Astrocyte (in vitro differentiated cells and primary cell): Measurements from ENCODE around the gene MRPL55. TPM values are rescaled to one million over a fixed set of nuclear protein-coding genes. Genes with fewer than 3 reads are reported as not detected.

Source experiments
- DNase-seq: peaks from one replicate; pipeline ENCODE4 v3.0.0-alpha.2; 2010; ENCODE audit warnings: low read depth
- FAIRE-seq: peaks from 2 replicates; lab custom pipeline; 2011; peaks lifted over from hg19 to GRCh38; lab: Jason Lieb, UNC
- H2AFZ ChIP-seq: 2 replicates; pipeline ENCODE4 v1.6.0; 2012; ENCODE audit warnings: low read depth, low read length, inconsistent platforms
- H3K27ac ChIP-seq: 2 replicates; pipeline ENCODE4 v1.5.1; 2011; ENCODE audit warnings: low read depth, low read length, inconsistent platforms
- H3K27me3 ChIP-seq: 2 replicates; pipeline ENCODE4 v1.6.0; 2011; ENCODE audit warnings: low read length, inconsistent platforms; ENCODE audit not compliant: insufficient read depth
- H3K36me3 ChIP-seq: 2 replicates; pipeline ENCODE4 v1.5.1; 2011; ENCODE audit warnings: low read length, inconsistent platforms; ENCODE audit not compliant: insufficient read depth
- H3K4me1 ChIP-seq: 2 replicates; pipeline ENCODE4 v1.5.1; 2011; ENCODE audit warnings: low read length, inconsistent platforms; ENCODE audit not compliant: insufficient read depth
- H3K4me2 ChIP-seq: 2 replicates; pipeline ENCODE4 v1.6.0; 2012; ENCODE audit warnings: low read length, inconsistent platforms
- H3K4me3 ChIP-seq: 2 replicates; pipeline ENCODE4 v1.5.1; 2011; ENCODE audit warnings: low read depth, mild to moderate bottlenecking, low read length, inconsistent platforms; ENCODE audit not compliant: insufficient read depth
- H3K79me2 ChIP-seq: 2 replicates; pipeline ENCODE4 v1.6.0; 2012; ENCODE audit warnings: mild to moderate bottlenecking, low read length, inconsistent platforms; ENCODE audit not compliant: insufficient read depth
- H3K9ac ChIP-seq: 2 replicates; pipeline ENCODE4 v1.6.0; 2012; ENCODE audit warnings: mild to moderate bottlenecking, low read length, inconsistent platforms
- H3K9me3 ChIP-seq: 2 replicates; pipeline ENCODE4 v1.5.1; 2012; ENCODE audit warnings: low read depth, mild to moderate bottlenecking, low read length, inconsistent platforms; ENCODE audit not compliant: insufficient read depth
- H4K20me1 ChIP-seq: 2 replicates; pipeline ENCODE4 v1.6.0; 2012; ENCODE audit warnings: low read length, inconsistent platforms; ENCODE audit not compliant: insufficient read depth
- H3K27ac Mint-ChIP-seq: one replicate; pipeline ENCODE4 v1.8.0; 2021; ENCODE audit warnings: mild to moderate bottlenecking, mixed read lengths; ENCODE audit not compliant: unreplicated experiment
- H3K27me3 Mint-ChIP-seq: one replicate; pipeline ENCODE4 v1.8.0; 2021; ENCODE audit warnings: low read depth, mixed read lengths; ENCODE audit not compliant: unreplicated experiment
- H3K36me3 Mint-ChIP-seq: one replicate; pipeline ENCODE4 v1.8.0; 2021; ENCODE audit warnings: low read depth, mixed read lengths; ENCODE audit not compliant: unreplicated experiment
- H3K4me1 Mint-ChIP-seq: one replicate; pipeline ENCODE4 v1.8.0; 2021; ENCODE audit warnings: low read depth, mixed read lengths; ENCODE audit not compliant: unreplicated experiment
- H3K4me3 Mint-ChIP-seq: one replicate; pipeline ENCODE4 v1.8.0; 2021; ENCODE audit warnings: mild to moderate bottlenecking, moderate library complexity, mixed read lengths; ENCODE audit not compliant: unreplicated experiment
- H3K9me3 Mint-ChIP-seq: one replicate; pipeline ENCODE4 v1.8.0; 2021; ENCODE audit warnings: mild to moderate bottlenecking, mixed read lengths; ENCODE audit not compliant: unreplicated experiment
- EZH2 ChIP-seq: IDR thresholded peaks from 2 replicates; pipeline ENCODE4 v1.6.1; 2012; ENCODE audit warnings: mild to moderate bottlenecking, low read length, inconsistent platforms; ENCODE audit not compliant: insufficient read depth
- total RNA-seq: library from RNA; stranded (reverse); gene quantifications from 2 replicates; pipeline ENCODE4 v1.2.1, GENCODE V29; 2021
- TF ChIP-seq, protein P1 (sequence below): IDR thresholded peaks from 2 replicates; pipeline ENCODE4 v1.5.1; 2011; ENCODE audit warnings: low read depth, mild to moderate bottlenecking, inconsistent platforms, low read length, moderate library complexity; ENCODE audit not compliant: insufficient read depth

The MRPL55 gene
- total RNA-seq, 1 donor from 2014 or later, result 50.8 TPM

DNA sequence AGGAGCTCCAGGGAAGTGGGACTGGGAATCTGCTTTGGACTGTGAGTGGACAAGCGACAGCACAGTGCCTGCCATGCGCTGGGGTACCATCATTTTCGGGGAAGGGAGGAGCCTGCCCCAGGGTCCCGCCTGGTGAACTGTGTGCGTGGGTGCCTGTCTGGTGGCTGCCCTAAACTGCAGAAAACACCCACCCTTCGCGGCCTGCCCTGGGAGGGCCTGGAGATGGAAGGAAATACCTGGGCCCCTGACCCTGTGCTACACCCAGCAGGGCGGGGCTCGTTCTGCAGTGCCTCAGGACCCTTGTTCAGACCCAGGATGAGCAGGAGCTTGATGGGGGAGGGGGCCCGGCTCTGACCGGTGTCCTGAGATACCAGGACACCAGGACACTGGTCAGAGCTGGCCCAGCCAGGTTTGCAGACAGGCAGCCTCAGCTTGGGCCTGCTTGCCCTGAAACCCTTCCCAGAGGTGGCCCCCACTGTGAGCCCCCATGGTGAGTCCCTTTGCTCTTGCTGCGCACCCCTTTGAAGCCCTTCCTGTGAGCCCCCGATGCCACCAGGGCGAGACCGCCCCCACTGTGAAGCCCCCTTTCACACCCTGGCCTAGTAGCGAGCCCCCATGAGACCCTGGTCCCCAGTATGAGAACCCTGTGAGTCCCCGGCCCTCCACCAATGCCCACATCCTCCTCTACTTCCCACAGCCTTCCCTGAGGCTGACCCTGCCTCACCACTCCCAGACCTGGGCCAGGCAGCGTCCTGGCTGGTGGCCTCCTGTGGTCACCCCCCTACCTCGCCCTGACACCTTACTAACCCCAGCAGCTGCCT is 43.2 kb upstream of the MRPL55 start:
- H3K4me1 Mint-ChIP-seq, result peaks cover 2% of the 10 kb centered on the region
- H3K27me3 Mint-ChIP-seq, result no peaks in the 10 kb centered on the region
- H3K4me1 ChIP-seq, result peaks cover 22% of the 10 kb centered on the region
- H2AFZ ChIP-seq, result no peak overlapping the region
- no peak overlapping the region for H3K4me3 ChIP-seq
- no peaks in the 10 kb centered on the region for H3K9me3 Mint-ChIP-seq
- no peaks in the 10 kb centered on the region for H3K9me3 ChIP-seq
- H3K27me3 ChIP-seq, result no peaks in the 10 kb centered on the region
- DNase-seq, result no peak
- no peak overlapping the region for H3K27ac ChIP-seq
- peaks cover 4% of the 10 kb centered on the region for H3K36me3 ChIP-seq
- H4K20me1 ChIP-seq, result peaks cover 35% of the 10 kb centered on the region
- TF ChIP-seq, protein P1, sequence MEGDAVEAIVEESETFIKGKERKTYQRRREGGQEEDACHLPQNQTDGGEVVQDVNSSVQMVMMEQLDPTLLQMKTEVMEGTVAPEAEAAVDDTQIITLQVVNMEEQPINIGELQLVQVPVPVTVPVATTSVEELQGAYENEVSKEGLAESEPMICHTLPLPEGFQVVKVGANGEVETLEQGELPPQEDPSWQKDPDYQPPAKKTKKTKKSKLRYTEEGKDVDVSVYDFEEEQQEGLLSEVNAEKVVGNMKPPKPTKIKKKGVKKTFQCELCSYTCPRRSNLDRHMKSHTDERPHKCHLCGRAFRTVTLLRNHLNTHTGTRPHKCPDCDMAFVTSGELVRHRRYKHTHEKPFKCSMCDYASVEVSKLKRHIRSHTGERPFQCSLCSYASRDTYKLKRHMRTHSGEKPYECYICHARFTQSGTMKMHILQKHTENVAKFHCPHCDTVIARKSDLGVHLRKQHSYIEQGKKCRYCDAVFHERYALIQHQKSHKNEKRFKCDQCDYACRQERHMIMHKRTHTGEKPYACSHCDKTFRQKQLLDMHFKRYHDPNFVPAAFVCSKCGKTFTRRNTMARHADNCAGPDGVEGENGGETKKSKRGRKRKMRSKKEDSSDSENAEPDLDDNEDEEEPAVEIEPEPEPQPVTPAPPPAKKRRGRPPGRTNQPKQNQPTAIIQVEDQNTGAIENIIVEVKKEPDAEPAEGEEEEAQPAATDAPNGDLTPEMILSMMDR, result no peak
- TF ChIP-seq EZH2, result no peak
- H3K4me3 Mint-ChIP-seq, result no peak overlapping the region
- H3K9ac ChIP-seq, result no peak overlapping the region
- no peak for FAIRE-seq
- H3K27ac Mint-ChIP-seq, result peak overlapping the region; percentile 53
- no peak overlapping the region for H3K4me2 ChIP-seq
- peaks cover 4% of the 10 kb centered on the region for H3K36me3 Mint-ChIP-seq
- H3K79me2 ChIP-seq, result peaks cover 16% of the 10 kb centered on the region

- peaks cover 22% of the 10 kb centered on the region for H3K4me1 ChIP-seq
- H3K36me3 Mint-ChIP-seq, result peaks cover 4% of the 10 kb centered on the region
- H3K9me3 ChIP-seq, result no peaks in the 10 kb centered on the region
- H3K36me3 ChIP-seq, result peaks cover 4% of the 10 kb centered on the region
- H2AFZ ChIP-seq, result no peak overlapping the region
- no peak for FAIRE-seq
- H4K20me1 ChIP-seq, result peaks cover 43% of the 10 kb centered on the region
- no peak overlapping the region for H3K27ac Mint-ChIP-seq
- H3K9ac ChIP-seq, result peak overlapping the region; percentile 27
- no peaks in the 10 kb centered on the region for H3K27me3 Mint-ChIP-seq
- peaks cover 2% of the 10 kb centered on the region for H3K4me1 Mint-ChIP-seq
- peaks cover 26% of the 10 kb centered on the region for H3K79me2 ChIP-seq
- no peak overlapping the region for H3K4me3 ChIP-seq
- H3K4me3 Mint-ChIP-seq, result peak overlapping the region; percentile 40
- no peaks in the 10 kb centered on the region for H3K9me3 Mint-ChIP-seq
- H3K27ac ChIP-seq, result no peak overlapping the region
- no peaks in the 10 kb centered on the region for H3K27me3 ChIP-seq
- H3K4me2 ChIP-seq, result peak overlapping the region; percentile 25
- DNase-seq, result no peak
- TF ChIP-seq EZH2, result no peak
- TF ChIP-seq, protein P1, result no peak
Measured at GRCh38 chr1:228151180-228151925, 42.3 kb upstream of the MRPL55 start.
